Measurements from ENCODE around the gene KCNJ4.

The KCNJ4 gene

DNA sequence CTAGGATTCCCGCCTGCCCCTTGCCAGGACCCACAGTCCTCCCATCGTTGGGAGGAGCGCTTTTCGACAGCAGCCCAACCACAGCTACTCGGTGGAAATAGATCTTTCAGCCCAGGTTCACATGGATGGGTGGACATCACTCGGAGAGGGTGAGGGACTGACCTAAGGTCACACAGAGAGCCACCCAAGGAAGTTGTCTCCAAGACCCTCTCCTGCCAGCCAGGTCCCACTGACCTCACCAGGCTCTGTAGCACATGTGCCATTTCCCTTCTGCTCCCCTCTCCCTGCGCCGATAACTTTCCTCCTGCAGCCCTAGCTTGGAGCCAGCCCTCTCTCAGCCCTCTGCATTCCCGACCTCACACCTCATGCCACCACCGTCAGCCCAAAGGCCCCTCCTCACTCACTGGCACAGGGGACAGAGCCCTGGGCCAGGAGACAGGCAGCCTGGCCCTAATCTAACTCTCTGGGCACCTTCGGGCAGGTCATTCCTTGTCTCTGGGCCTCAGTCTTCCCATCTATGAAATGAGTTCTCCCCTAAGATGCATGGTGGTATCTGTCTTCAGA is 4.7 kb downstream of the KCNJ4 start:
- H3K36me3 ChIP-seq (ENCODE audit: insufficient read depth, low read length): no peaks in the 10 kb centered on the region
- 69% methylated on average over 11 of the region's 11 CpGs for WGBS
- H3K27ac ChIP-seq (ENCODE audit: low read depth, low read length): no peak overlapping the region
- H3K27me3 ChIP-seq (ENCODE audit: insufficient read depth, low read length): peaks cover 50% of the 10 kb centered on the region
- no peak overlapping the region for H3K4me3 ChIP-seq (ENCODE audit: low read length)
- H3K4me1 ChIP-seq (ENCODE audit: insufficient read depth, low read length): peaks cover 3% of the 10 kb centered on the region; the same call in 1 of the 2 replicates
- H3K9ac ChIP-seq (ENCODE audit: low read depth, low read length): no peak overlapping the region
- no peaks in the 10 kb centered on the region for H3K9me3 ChIP-seq (ENCODE audit: insufficient read depth, low read depth, low read length)

GRCh38 chr22:38449776-38450175 is 5.2 kb downstream of the KCNJ4 start:
- Histone ChIP-seq H3K9me3 (ENCODE audit: insufficient read depth, low read depth, low read length) (no peaks in the 10 kb centered on the region), H3K9ac (ENCODE audit: low read depth, low read length) (no peak overlapping the region), H3K36me3 (ENCODE audit: insufficient read depth, low read length) (no peaks in the 10 kb centered on the region), H3K27ac (ENCODE audit: low read depth, low read length) (no peak overlapping the region), H3K4me1 (ENCODE audit: insufficient read depth, low read length) (peaks cover 3% of the 10 kb centered on the region; the same call in 1 of the 2 replicates), H3K27me3 (ENCODE audit: insufficient read depth, low read length) (peaks cover 47% of the 10 kb centered on the region), H3K4me3 (ENCODE audit: low read length) (no peak overlapping the region)
- WGBS: 86% methylated on average over 18 of the region's 18 CpGs

DNA sequence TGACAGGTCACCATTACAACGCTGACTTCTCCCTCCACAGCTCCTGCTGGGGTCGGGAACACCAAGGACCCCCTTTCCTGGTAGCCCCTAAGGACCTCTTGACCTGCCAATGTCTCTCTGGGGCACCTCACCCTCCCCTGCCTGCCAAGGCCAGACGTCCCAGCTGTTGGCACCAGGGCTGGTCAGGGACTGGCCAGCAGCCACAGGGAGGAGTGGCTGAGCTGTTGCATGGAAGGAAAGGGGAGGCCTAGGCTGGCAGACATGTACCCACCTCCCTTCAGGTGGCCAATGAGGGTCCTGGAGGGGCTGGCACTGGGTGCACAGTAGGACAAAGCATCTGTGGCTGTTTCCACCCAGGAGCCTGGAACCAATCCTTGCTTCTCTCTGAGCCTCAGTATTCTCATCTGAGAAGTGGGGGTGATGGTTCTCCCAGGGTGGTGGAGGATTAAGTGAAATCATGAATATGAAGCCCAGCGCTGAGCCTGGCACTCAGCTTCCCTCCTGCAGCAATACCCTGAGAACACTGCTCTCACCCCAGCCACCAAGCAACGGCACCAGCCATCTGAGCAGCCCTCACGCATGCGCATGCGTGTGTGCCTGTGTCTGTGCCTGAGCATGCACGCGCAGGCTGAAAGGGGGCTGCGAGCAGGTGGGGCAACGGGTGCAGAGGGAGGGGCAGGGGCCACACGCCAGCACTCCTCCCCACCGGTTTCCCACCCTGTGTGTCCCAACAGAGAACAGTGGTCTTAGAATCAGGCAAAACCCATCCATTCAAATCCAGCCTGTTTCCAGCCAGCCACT is 5.9 kb downstream of the KCNJ4 start:
- Histone ChIP-seq H3K4me1 (ENCODE audit: insufficient read depth, low read length) (peaks cover 3% of the 10 kb centered on the region; the same call in 1 of the 2 replicates), H3K4me3 (ENCODE audit: low read length) (no peak overlapping the region), H3K9me3 (ENCODE audit: insufficient read depth, low read depth, low read length) (no peaks in the 10 kb centered on the region), H3K36me3 (ENCODE audit: insufficient read depth, low read length) (no peaks in the 10 kb centered on the region), H3K27me3 (ENCODE audit: insufficient read depth, low read length) (peaks cover 40% of the 10 kb centered on the region), H3K27ac (ENCODE audit: low read depth, low read length) (no peak overlapping the region), H3K9ac (ENCODE audit: low read depth, low read length) (no peak overlapping the region)
- WGBS: 92% methylated on average over 14 of the region's 14 CpGs

DNA sequence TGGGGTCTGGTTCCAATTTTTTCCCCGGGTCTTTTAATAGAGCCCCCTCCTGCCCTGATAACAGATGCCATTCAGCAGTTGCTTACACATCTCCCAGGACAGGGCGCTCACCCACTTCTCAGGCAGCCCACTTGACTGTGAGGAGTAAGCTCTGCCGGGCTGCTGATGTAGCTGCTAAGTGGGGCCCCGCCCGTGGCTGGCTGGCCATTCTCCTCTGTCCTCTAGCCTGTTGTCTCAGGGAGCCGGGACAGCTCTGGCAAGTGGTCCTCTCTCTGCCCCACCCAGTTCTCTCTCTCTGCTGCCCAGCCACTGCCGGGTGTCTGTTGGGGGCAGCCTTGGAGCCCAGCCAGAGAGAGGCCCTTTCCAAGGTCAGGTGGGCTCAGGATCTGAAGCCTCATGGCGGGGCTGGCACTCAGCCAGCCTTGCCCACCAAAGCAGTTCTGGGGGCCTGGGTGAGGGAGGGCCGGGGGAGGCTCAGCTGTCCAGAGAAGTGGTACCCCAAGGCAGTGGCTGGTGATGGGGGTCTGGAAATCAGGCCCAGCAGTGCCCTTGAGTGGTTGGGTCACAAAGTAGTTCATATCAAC is 8.9 kb downstream of the KCNJ4 start:
- no peak overlapping the region for H3K27ac ChIP-seq (ENCODE audit: low read depth, low read length)
- H3K4me3 ChIP-seq (ENCODE audit: low read length): no peak overlapping the region
- H3K27me3 ChIP-seq (ENCODE audit: insufficient read depth, low read length): peaks cover 13% of the 10 kb centered on the region; the same call in 1 of the 2 replicates
- H3K4me1 ChIP-seq (ENCODE audit: insufficient read depth, low read length): no peaks in the 10 kb centered on the region; the same call in 1 of the 2 replicates
- WGBS: 86% methylated on average over 9 of the region's 9 CpGs
- no peaks in the 10 kb centered on the region for H3K9me3 ChIP-seq (ENCODE audit: insufficient read depth, low read depth, low read length)
- no peaks in the 10 kb centered on the region for H3K36me3 ChIP-seq (ENCODE audit: insufficient read depth, low read length)
- no peak overlapping the region for H3K9ac ChIP-seq (ENCODE audit: low read depth, low read length)

DNA sequence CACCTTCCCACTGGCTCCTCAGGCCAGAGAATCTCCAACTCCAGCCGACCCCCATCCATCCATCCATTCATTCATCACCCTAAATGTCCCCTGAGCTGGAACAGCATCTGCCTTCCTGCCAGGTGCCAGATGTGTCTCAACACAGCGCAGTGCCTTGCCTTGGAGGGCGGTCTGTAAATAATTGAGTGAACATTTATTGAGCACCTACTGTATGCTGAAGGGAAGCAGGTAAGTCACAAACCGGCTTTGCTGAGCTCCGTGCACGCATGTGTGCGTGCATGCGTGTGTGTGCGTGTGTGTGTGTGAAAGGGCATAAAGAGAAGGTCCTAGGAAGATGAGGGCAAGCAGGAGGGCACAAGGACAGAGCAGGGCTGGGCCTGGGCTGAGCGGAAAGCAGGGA is 10.2 kb downstream of the KCNJ4 start:
- no peak overlapping the region for H3K27ac ChIP-seq (ENCODE audit: low read depth, low read length)
- no peak overlapping the region for H3K9ac ChIP-seq (ENCODE audit: low read depth, low read length)
- 92% methylated on average over 10 of the region's 10 CpGs for WGBS
- H3K9me3 ChIP-seq (ENCODE audit: insufficient read depth, low read depth, low read length): no peaks in the 10 kb centered on the region
- H3K36me3 ChIP-seq (ENCODE audit: insufficient read depth, low read length): no peaks in the 10 kb centered on the region
- no peaks in the 10 kb centered on the region; the same call in 1 of the 2 replicates for H3K4me1 ChIP-seq (ENCODE audit: insufficient read depth, low read length)
- H3K4me3 ChIP-seq (ENCODE audit: low read length): no peak overlapping the region
- H3K27me3 ChIP-seq (ENCODE audit: insufficient read depth, low read length): peaks cover 3% of the 10 kb centered on the region; the same call in 1 of the 2 replicates

DNA sequence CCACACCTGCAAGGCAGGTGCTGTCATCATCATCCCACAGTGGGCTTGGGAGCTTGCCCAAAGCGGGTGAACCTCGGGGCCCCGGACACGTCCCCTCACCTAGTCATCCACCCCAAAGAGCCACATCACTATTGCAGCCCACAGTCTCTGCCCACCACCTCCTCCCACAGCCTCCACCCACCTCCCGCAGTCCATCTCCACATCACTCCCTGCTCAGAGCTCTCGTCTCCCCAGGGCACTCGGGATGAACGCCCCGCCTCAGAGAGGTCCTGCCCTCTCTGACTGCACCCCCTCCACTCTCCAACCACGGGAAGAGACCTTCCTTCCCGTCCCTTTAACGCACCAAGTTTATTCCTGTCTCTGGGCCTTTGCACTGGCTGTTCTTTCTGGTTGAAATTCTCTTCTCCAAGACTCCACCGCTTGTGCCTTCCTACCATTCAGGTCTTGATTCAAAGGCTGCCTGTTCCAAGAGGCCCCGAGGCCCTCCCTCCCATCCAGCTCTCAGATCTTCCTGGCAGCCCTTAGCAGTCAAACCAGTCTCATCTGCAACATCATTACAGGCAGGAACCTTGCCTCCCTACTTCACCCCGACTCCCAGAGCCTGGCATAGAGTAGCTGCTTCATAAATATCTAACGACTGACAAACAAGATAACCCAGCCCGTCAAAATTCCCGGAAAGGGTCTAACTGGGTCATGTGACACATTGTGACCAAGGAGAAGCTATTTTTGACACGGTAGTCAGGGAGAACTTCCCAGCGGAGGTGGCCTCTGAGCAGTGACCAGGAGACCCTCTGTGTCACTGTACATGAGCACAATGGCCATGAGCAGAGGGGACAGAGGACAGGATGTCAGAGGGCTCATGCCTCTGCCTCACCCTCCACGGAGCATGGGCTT is 11.1 kb downstream of the KCNJ4 start:
- H3K9ac ChIP-seq (ENCODE audit: low read depth, low read length): no peak overlapping the region
- H3K36me3 ChIP-seq (ENCODE audit: insufficient read depth, low read length): no peaks in the 10 kb centered on the region
- no peak overlapping the region for H3K27ac ChIP-seq (ENCODE audit: low read depth, low read length)
- no peaks in the 10 kb centered on the region for H3K27me3 ChIP-seq (ENCODE audit: insufficient read depth, low read length)
- no peaks in the 10 kb centered on the region for H3K4me1 ChIP-seq (ENCODE audit: insufficient read depth, low read length)
- H3K4me3 ChIP-seq (ENCODE audit: low read length): no peak overlapping the region
- WGBS: 82% methylated on average over 21 of the region's 21 CpGs
- no peaks in the 10 kb centered on the region for H3K9me3 ChIP-seq (ENCODE audit: insufficient read depth, low read depth, low read length)

DNA sequence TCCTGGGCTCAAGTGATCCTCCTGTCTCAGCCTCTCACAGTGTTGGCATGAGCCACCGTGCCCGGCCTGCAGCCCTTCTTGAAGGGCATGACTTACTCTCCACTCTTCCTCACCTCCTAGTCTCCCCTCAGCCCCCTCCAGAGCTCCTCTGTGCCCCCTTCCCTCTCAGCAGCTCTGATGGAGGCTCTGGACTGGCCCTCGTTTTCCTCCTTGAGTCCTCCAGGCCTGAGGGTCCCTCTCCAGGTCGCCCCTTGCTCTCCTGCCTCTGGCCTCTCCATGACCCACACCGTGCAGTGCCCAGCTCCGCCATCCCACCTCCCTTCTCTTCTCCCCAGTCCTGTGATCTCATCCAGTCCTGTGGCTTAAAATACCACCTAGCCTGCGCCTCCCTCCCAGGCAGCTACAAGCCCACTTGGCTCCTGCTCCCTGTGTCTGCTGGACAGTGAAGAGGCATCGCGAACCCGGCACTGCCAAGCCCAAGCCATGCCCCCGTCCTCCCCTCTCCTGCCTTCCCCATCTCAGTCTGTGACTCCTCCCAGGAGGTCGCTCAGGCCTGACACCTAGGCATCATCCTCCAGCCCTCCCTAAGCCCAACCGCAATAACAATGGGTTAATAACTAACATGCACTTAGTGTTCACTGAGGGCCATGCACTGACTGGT is 11.9 kb downstream of the KCNJ4 start:
- no peak overlapping the region for H3K9ac ChIP-seq (ENCODE audit: low read depth, low read length)
- H3K27ac ChIP-seq (ENCODE audit: low read depth, low read length): no peak overlapping the region
- H3K27me3 ChIP-seq (ENCODE audit: insufficient read depth, low read length): no peaks in the 10 kb centered on the region
- WGBS: 82% methylated on average over 13 of the region's 13 CpGs
- H3K9me3 ChIP-seq (ENCODE audit: insufficient read depth, low read depth, low read length): no peaks in the 10 kb centered on the region
- H3K4me1 ChIP-seq (ENCODE audit: insufficient read depth, low read length): no peaks in the 10 kb centered on the region
- no peaks in the 10 kb centered on the region for H3K36me3 ChIP-seq (ENCODE audit: insufficient read depth, low read length)
- no peak overlapping the region for H3K4me3 ChIP-seq (ENCODE audit: low read length)

DNA sequence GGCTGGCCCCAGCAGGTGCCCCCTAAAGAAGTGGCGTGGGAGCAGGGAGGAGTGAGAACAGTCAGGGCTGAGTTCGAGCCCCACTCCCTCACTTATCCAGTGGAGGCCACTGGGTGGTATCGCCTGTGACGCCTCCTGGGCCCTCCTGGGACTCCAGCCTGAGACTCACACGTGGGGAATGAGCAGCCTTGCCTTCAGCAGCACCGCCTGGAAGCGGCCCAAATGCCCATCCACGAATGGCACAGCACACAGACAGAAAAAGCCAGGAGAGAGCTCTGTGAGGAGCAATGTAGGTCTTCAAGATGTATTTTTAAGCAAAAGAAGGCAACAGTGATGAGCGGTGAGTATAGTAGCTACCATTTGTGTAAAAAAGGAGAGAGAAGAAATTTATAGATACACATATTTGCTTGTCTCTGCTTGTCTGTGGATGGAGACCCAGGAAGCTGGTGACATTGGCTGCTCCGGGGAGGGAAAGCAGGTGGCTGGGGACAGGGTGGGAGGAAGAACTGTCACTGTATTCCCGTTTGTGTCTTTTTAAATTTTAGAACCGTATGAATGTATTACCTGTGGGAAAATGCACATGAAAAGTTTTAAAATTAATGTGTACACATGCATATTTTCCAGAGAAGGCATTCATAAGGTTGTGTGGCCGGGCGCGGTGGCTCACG is 13.2 kb downstream of the KCNJ4 start:
- no peak overlapping the region for H3K27ac ChIP-seq (ENCODE audit: low read depth, low read length)
- no peaks in the 10 kb centered on the region for H3K27me3 ChIP-seq (ENCODE audit: insufficient read depth, low read length)
- H3K9me3 ChIP-seq (ENCODE audit: insufficient read depth, low read depth, low read length): no peaks in the 10 kb centered on the region
- H3K4me1 ChIP-seq (ENCODE audit: insufficient read depth, low read length): no peaks in the 10 kb centered on the region
- H3K36me3 ChIP-seq (ENCODE audit: insufficient read depth, low read length): no peaks in the 10 kb centered on the region
- 87% methylated on average over 15 of the region's 16 CpGs for WGBS
- no peak overlapping the region for H3K9ac ChIP-seq (ENCODE audit: low read depth, low read length)
- H3K4me3 ChIP-seq (ENCODE audit: low read length): no peak overlapping the region

- Histone ChIP-seq H3K9me3 (ENCODE audit: insufficient read depth, low read depth, low read length) (no peaks in the 10 kb centered on the region), H3K27ac (ENCODE audit: low read depth, low read length) (no peak overlapping the region)
Measured at GRCh38 chr22:38440747-38441350, 14.2 kb downstream of the KCNJ4 start.

GRCh38 chr22:38437416-38437815 is 17.6 kb downstream of the KCNJ4 start:
- WGBS: 91% methylated on average over 9 of the region's 9 CpGs
- H3K36me3 ChIP-seq (ENCODE audit: insufficient read depth, low read length): no peaks in the 10 kb centered on the region

More at GRCh38 chr22:38440747-38441350, 14.2 kb downstream of the KCNJ4 start:
- no peaks in the 10 kb centered on the region for H3K27me3 ChIP-seq (ENCODE audit: insufficient read depth, low read length)
- 91% methylated on average over 13 of the region's 14 CpGs for WGBS
- no peaks in the 10 kb centered on the region for H3K36me3 ChIP-seq (ENCODE audit: insufficient read depth, low read length)
- H3K4me1 ChIP-seq (ENCODE audit: insufficient read depth, low read length): no peaks in the 10 kb centered on the region; the same call in 1 of the 2 replicates
- no peak overlapping the region for H3K9ac ChIP-seq (ENCODE audit: low read depth, low read length)
- H3K4me3 ChIP-seq (ENCODE audit: low read length): no peak overlapping the region

More at GRCh38 chr22:38437416-38437815, 17.6 kb downstream of the KCNJ4 start:
- H3K27me3 ChIP-seq (ENCODE audit: insufficient read depth, low read length): no peaks in the 10 kb centered on the region
- no peaks in the 10 kb centered on the region for H3K9me3 ChIP-seq (ENCODE audit: insufficient read depth, low read depth, low read length)
- no peak overlapping the region for H3K27ac ChIP-seq (ENCODE audit: low read depth, low read length)
- H3K4me3 ChIP-seq (ENCODE audit: low read length): no peak overlapping the region
- H3K9ac ChIP-seq (ENCODE audit: low read depth, low read length): no peak overlapping the region
- no peaks in the 10 kb centered on the region; the same call in 1 of the 2 replicates for H3K4me1 ChIP-seq (ENCODE audit: insufficient read depth, low read length)
